GM19463 (cell line): ENCODE measurements around the gene UST.
A peak's percentile ranks its signal among the peaks of the same experiment; 100 is the strongest.

Experiments
- ATAC-seq: cut with Tn5 transposase; IDR thresholded peaks from one replicate; pipeline ENCODE4 v1.9.1; 2021; ENCODE audit warnings: mild to moderate bottlenecking, moderate library complexity; ENCODE audit not compliant: unreplicated experiment

The UST gene

DNA sequence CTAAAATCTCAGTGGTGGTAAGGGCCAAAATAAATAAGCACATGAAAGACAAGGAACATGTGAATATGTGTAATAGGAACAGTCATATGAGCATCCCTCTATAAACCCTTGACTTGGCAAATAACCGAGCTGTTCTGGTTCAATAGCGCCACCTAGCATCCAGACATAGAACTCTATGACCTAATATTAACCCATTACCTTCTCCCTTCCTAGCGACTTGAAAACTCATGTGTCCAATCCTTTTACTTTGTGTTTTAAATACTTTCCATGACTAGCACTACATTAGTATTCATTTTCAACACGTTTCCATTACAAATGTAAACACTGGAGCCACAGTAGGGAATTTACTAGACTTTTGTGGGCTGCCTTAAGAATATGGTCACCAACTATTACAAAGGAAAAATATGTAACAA lies 279.7 kb downstream of the UST start:
- ATAC-seq, result no peak

DNA sequence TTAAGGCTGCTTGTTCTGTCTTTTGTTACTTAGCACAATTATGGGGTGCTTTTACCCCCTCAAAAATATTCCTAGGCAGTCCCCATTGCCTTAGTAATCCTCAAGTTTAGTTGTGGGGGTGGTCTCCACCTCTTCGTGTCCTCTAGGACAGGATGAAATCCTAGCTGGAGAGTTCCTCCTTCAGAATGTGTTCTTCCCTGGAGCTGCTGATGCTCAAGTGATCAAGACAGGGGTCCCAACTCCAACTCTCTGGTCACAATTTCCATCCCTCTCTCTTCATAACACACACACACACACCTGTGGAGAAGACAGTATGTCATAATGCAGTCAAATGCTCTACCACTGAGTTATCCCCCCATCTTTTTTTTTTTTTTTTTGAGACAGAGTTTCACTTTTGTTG lies 280.7 kb downstream of the UST start:
- ATAC-seq, result no peak

DNA sequence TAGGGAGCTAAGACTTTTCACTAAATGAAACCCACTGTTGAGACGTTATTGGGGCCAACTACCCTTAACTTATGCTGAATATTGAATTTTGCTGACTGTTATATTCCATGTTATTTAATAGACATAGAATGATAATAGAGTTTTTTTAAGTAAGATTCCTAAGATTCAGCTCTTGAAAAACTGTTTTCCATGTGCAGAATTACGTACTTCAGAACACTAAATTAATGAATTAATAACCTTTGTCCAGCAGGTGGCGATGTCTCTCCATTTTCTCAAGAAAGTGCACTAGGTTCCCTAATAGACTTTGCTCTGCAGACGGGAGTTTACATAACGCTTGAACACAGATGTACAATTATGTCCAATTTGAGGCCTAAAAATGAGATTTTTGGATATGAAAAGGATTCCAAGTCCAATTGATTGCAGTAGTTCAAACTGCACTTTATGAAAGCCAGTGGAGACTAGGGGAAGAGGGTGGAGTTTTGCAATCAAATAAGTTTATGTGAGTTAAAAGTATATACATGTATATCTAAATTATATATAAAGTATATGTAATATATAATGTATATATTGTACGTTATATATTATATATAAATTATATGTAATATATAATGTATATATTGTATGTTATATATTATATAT lies 282.1 kb downstream of the UST start:
- ATAC-seq, result no peak

DNA sequence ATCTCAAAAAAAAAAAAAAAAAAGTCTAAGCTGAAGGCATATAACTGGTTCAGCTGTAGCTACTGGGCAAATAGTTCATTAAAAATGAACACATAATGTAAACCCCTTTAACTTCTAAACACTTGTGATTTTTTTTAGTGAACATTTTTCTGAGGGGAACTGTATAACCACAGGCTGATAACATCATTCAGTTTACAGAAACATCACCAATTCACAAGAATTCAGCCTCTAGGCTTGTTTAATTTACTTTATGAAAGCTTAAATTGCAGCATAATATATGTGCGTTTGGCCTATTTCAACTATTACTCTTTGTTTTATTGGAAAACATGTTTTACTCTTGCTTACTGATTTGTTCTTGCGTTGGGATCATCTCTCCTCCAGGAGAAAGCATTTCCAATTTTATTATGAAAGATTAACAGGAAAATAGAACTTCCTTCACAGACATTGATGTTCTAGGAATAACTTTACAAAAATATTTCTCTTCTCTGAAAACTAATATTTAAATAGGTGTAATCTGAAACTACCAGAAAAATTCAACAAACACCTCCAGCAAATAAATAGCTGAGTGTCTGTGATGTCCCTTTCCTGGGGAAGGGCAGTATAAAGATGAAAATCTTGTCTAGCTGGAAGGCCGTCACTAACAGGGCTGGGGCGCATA lies 284.5 kb downstream of the UST start:
- no peak for ATAC-seq

DNA sequence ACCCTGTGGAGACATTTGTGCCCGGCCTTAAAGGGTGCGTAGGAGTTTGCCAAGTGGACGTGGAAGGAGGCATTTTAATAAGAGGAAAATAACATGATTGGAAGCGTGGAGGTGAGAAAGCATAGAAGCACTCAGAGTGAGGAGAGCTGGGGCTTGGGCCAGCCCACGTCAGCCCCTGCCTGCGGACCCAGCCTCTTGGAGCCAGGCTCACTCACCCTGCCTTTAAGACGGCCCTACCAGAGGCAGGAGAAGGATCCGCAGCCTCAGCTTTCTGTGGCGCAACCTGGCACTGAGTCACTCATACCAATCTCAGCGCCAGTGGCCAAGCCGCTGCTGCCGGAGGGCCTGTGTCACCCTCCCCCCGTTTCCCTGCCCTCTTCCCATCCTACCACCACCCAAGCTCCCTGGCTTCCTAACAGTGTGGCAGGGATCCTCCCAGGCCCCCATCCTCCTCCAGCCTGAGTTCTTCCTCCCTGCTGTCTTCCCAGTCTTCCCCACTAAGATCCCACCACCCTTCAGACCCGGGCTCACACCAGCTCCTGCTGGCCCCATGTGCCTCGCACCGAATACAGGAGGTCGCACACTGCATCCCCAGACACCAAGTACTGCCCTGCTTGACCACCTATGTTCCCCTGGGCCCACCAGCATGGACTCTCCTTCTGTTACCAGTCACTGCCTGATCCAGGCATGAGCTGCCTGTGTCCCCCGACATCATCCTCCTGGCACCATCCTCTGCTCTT lies 285.2 kb downstream of the UST start:
- no peak for ATAC-seq

DNA sequence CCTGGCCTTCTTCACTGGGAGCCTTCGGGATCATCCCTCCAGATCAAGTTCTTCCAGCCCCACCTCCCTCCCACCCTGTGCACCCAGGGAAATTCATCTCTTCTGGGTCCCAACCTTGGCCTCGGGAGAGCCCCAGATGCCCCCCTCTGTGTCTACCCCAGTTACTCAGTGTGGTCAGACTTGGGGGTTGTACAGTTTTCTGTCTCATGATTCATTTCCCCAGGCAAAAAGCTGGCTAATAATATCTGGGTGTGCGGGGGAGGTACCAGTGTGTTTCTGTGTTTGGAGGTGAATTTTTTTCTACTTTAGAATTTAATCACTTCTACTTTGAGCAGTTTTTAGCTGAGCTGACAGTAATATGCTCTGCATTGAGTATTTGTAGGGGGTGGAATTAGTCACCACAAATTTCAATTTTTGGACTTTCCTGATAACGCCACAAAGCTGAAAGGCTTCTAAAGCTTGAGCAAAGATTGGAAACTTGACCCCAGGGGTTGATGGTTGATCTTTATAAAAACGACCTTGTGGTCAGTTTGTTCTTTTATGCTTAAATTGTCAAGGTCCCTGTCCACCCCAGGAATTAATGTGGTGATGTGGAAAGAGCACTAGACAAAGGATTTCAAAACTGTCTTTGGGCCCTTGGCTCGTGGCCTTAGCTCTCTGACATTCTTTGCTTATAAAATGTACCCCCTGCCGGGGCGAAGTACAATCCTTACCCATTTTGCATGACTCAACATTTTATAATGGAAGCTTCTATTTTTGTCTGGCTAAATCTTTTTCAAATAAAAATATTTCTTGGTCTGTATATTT lies 286.0 kb downstream of the UST start:
- ATAC-seq, result peak; percentile 80

DNA sequence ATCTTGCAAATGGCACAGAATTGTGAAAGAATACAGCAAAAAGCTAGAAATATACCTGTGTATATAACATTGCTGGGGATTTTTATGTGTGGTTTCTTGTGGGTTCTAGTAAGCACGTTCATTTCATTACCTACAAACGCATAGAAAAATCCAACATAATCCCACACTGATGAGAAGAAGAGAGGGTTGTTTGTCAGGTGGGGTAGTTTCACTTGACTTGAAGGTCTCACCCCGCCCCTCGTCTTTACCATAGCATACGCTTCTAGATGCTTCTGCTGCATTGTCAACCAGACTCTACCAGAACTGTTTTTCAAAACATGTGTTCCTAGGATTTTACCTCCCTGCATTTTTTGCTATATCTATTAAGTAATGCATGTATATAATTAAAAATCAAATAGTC lies 286.6 kb downstream of the UST start:
- no peak for ATAC-seq

DNA sequence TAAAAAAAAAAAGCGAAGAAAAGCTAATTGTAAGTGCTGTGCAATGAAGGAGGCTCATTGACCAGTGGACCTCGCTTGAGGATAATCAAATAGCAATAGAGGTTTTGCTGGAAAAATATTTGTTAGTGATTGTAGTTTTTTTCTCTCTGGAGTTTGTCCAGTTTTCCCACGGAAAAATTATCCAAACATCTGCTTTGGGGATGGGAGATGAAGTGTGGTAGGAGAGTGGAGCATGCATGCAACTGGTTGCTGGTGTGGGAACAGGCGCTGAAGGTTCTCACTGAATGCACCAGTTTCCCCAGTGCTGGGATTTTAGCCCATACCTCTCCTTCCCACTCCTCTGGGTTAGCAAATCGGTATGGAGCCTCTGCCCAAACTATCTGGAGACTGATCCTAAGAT lies 288.9 kb downstream of the UST start:
- no peak for ATAC-seq

DNA sequence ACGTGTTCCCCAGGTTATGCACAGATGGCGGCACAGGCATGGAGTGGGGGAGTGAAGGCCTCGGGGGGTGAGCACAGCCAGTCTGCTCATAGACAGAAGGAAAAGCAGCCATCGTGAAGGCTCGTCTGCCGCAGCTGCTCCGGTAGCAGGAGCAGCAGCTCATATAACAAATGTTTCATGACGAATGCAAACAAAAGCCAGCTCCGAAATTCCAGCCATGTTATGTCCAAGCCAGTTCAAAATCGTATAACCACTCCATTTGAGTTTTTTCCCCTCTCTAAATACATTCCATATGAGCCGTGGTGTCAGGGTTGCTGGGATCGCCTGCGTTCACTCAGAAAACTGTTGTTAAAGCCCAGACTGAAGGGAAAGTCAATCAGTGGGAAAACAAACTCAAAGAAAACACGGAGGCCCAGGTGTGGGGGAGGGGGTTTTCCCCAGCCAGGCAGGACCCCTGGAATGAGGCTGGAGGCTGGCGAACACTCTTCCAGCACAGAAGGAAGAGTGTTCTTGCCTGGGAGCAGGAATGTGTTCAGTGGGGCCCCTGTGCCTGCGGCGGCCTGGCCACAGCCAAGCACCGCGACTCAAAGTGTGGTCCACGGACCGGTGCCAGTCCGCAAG lies 290.3 kb downstream of the UST start:
- ATAC-seq, result no peak

DNA sequence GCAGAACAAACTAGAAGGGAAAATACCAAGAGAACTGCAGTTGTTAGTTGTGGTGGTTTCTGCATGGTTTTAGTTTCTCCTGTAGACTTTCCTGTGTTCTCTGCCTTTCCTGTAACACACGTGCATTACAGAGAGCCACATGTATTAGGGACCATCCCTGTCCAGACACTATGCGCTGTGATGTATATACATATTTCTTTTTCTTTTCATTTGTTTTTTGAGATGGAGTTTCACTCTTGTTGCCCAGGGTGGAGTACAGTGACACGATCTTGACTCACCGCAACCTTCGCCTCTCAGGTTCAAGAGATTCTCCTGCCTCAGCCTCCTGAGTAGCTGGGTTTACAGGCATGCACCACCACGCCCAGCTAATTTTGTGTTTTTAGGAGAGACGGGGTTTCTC lies 292.2 kb downstream of the UST start:
- ATAC-seq, result peak; percentile 43

DNA sequence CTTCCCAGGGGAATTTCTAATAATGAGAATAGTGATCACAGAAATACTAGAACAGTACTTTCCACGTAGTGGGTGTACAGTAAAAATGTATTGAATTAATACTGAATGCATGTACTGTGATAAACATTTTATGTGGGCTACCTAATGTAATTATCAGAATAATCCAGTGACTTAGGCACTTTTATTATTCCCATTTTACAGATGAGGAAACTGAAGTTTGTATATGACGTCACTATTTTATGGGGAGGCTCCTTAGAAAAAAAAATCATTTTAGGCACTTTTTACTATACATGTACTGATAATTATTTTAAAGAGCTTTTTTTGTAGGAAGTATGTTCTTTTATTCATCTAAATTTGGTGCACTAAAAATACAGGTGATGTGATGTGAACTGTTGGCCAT lies 295.1 kb downstream of the UST start:
- ATAC-seq, result no peak

DNA sequence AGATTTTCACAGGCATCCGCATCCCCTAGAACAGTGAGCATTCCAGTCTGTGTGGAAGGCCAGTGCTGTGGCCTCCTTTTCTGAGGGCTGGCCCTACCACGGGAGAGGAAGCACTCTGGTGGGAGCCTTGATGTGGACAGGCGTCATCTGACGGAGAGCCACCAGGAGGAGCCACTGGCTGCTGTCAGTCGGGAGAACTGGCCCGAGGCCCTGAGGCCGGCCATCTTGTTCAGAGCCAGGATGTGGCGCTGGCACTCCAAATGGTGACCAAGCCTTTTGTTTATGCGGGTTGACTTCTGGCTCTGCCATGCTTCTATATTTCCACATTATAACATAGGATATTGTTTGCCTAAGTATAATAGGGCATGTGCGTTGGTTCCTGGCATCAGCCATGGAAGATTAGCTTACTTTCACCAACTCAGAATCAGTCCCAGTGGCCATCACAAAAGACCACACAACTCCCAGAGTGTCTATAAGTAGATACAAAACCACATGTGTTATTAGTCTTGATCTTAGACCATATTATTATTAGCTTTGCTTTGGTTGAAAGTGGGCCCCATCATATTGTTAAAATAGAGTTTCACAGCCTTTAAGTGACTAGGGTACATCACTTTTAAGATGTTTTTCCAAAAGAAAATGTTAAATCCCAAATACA lies 296.8 kb downstream of the UST start:
- no peak for ATAC-seq

DNA sequence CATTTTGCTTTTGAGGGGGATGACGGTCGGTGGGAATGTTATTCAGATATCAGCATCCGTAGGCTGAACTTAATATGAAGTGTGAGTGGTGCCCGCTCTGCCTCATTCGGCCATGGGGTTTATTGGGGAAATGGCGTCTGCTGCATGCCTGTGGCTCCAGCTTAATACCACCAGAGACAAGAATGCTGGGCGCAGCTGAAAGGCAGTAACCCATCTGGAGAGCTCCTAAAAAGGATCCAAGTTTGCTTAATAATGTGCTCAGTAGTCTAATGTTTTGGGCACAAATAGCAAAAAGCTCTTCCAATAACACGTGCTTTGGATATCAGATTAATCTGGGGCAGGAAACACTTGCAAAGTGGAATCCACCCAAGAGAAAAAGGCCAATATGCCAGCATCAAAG lies 297.7 kb downstream of the UST start:
- ATAC-seq, result no peak

DNA sequence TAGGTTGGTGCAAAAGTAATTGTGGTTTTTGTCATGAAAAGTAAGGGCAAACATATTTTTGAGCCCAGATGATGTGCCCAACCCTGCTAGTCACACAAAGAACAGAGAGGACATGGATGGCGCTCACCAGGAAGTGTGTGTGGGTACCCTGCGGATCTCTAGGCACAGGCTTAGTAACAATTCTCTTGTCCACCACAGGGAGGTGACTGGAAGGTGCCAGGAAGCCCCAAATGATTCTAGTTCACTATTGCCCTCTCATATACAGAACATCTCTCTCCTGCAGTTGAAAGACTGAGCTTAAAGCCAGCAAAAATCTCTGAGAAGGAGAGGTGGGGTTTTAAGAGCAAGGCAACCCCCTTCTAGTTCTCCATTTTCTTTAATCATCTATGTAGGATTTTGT lies 298.6 kb downstream of the UST start:
- peak; percentile 65 for ATAC-seq

DNA sequence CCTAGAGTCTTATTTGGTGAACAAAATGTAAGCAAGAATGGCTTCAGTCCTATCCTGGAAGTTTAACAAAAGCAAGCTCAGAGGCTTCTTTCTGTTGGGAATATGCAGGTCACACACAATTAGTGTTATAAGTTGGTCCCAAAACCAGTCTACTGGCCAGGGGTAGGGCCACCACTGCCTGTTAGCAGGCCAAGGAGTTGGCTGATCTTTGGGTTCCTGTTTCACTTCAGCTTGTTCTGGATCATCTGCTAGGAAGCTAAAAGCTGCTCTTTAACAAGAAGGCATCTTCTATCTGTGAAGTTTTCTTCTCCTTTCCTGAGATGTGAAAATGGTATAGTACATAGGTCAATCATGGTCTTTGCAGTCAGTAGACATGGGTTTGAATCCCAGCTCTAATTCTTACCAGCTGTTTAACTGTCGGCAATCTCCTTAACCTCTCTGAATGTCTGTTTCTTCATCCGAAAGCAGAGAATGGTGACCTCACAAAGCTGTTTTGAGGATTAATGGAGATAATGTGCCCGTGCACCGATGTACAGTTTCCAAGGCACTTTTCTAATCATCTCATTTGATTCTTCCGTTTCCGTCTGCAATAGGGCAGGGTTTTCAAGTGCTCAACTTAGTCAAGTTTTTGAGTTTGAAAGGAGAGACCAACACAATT lies 299.5 kb downstream of the UST start:
- no peak for ATAC-seq

DNA sequence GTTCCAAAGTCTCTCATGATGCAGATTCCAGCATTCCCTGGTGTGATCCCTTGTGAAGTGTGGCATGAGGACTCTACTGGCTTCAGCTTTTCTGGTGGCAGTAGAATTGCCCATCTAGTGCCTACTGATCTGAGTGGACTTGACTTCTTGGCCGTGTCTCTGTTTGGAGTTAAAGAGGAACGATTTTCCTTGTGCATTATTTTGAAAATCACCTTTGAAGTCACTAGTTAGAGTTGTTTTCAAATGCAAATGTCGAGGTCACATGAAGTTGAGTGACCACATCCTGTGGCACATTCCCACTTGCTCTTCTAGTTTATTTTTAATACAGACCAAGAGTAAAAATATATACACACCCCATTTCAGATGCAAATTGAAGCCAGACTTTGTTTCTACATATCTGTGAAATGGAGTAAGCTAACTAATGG lies 300.0 kb downstream of the UST start:
- ATAC-seq, result peak; percentile 55

DNA sequence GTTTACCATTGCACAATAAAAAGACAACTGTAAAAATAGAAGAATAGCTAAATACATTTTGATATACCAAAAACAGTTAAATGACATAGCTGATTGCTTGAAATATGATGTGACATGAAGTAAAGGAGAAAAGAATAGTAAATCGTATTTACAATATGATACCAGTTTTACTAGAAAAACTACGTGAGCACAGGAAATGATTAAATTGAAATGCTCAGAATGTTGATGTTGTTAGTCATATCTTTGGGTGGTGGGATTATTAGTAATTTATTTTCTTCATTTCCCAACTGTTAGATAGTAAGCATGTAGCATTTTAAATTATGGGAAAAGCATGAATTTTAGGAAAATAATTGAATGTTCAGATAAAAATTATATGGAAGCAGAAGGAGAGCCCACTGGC lies 302.4 kb downstream of the UST start:
- ATAC-seq, result no peak

DNA sequence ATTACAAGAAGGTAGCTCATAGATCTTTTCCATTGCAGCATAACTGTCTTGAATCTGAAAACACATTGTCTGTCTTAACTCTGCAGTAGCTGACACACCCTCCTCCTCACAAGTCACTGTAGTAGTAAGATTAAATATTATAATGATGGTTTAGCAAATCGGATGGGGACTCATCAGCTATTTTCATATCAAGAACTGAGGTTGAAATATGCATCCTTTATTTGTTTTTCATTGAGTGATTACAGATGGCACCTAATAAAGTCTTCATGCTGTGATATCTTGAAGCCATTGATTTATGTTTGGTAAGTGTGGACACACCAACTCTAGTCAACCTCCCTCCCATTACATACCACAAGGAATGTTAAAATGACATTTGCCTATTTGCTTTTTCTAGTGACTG lies 303.3 kb downstream of the UST start:
- no peak for ATAC-seq

DNA sequence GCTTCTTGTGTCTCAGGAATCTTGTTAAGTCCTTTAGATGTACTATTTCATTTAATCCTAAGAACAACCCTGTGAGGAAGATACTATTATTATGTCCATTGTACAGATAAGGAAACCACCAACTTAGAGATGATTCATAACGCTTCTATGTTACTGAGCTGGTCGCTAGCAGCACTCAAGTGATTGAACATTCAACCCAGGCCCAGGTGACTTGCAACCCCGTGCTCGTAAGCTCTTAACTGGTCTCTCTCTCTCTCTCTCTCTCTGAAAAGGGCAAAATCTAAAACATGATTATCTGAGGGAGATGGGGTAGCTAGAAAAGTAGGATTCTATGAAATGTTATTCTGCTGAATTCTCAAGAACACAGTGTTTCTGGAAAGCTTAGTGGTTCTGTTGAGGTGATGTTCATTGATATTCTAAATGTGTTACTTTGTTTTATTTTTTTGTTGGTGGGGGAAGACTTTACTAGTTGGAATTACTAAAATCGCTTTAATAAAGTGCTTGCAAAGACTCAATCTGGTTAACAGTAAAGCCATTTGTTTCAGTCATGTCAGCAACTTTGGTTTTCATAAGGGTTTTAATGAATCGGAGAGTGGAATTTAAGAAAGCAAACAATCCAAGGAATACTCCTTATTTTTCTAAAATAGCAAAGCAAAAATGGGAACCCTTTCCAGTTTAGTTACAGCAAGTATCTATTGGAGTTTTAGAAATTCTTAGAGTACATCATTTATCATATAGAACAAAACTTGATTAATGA lies 305.7 kb downstream of the UST start:
- peak; percentile 61 for ATAC-seq
